Superior temporal gyrus (tissue), 1 donor: ENCODE data around the gene DNAH10.
"Not testable (repeated sequence)": the region's sequence is repeated elsewhere in the genome, so short reads cannot be mapped to it uniquely, and the experiment has no call there.

Experiments
- DNase-seq: peaks from one replicate; pipeline ENCODE4 v3.0.0-alpha.2; 2016; ENCODE audit errors: extremely low spot score

The DNAH10 gene

GRCh38 chr12:123946516-123947505 lies 184.7 kb downstream of the DNAH10 start:
- DNase-seq, result not testable (repeated sequence)

GRCh38 chr12:123947531-123947930 lies 185.4 kb downstream of the DNAH10 start:
- DNase-seq, result not testable (repeated sequence)

DNA sequence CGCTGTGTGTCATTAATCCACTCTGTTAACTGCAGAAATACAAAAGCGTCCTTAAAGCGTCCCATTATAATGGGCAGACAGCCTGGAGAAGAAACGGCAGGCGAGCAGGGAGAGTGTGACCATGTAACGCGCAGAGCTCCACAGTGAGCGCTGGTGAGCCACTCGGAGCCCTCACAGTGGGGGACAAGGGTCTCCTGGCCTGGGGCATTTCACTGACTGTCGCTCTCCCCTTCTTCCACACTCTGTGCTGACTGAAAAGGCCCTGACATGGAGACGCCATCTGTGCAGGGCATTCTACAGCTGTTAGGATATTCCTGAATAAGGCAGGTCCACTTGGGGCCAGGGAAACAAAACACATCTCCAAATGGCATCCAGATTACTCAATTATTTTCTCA lies 186.3 kb downstream of the DNAH10 start:
- DNase-seq, result peak; percentile 57

DNA sequence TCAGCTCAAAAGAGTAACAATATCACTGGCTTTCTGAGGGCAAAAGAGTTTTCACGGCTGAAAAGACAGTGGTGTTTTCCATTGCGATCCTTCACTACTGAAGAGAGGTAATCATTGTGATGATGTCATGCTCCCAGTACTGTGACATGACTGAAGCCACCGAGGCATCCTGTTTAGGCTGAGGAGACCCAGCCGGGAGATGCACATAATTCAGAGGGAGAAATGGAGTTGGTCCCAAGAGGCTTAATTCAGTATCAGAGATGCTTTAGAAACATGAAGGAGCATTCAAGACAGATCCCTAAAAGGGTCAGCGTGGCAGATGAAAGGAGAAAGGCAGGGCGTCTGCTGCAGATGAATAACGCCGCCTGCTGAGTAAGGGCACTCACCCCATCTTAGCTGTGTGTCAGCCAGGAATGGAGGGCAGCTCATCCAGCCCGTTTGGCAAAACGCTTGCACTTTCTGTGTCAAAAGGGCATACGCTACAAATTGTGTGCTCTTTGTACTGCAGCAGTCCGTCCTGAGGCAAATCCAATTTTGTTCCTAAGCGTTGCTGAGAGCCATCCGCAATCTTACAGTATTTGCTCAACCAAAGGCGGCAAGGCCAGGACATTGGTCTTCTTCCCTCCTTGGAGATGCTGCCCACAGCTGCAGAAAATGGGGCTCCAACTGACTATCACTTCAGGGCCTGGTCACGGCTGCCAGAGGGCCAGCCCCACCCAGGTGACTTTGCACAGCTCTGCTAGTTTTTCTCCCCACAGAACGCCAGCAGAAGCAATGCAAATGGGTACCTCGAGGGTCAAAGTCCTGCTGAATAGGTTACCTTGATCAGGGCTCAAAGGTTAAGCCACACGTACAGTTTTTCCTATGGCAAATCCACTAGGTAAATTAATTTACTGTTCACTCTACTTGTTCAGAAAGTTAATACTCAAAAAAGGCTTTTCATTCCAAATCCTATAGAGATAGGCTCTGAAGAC lies 187.0 kb downstream of the DNAH10 start:
- no peak for DNase-seq

DNA sequence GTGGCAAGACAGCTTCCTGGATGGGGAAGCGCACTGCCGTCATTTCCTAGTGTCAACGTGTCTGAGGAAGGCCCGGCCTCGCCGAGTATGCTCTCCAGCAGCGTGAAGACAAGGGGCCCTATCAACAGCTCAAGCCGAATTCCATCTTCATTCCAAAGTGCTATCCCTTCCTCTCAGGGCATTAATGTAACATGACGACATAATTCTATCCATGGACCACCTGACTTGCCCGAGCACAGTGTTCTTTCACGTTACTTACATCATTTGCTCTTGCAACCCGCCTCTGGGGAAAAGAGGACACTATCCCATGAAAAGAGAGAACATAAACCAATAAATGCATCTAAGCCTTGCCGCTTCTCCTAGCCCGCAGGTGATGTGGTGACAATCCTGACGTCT lies 187.7 kb downstream of the DNAH10 start:
- DNase-seq, result no peak

DNA sequence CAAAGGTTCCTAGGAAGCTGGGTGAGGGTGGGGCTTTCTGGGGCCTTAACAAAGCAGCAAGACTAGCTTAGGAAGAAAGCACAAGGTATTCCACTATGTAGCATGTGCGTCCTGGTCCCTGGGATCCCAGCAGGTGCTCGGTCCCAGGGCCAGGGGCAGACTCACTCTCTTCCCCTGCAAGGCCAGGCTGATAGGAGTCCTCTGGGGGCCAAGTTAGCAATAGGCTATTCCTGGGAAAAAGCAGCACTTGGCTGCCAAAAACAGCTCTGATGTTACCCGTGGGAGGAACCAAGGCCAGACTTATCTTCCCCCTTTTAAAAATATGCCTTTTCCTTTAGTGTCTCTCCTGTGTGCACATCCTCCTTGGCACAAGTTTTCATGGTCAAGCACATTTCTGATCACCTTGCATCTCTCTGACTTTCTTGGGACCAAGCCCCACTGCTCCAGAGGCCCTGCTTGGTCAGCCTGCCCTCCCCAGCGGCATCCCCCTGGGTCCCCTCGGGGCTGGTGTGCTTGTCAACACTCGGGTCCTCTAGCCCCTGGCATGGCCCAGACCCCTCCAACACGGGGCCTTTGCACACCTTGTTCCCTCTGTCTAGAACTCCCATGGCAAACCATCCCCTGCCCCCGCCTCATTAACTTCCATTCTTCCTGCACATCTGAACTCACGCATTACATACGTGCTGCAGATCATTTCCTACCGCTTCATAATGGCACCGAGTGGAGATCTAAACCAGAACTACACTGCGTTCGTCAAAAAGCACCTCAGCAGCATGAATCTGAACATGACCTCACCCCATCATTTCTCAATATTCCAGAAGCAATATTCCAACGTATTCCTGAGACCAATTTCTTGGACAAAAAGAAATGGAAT lies 188.6 kb downstream of the DNAH10 start:
- no peak for DNase-seq

- DNase-seq, result no peak
Measured at GRCh38 chr12:123951467-123951866, 189.4 kb downstream of the DNAH10 start.

DNA sequence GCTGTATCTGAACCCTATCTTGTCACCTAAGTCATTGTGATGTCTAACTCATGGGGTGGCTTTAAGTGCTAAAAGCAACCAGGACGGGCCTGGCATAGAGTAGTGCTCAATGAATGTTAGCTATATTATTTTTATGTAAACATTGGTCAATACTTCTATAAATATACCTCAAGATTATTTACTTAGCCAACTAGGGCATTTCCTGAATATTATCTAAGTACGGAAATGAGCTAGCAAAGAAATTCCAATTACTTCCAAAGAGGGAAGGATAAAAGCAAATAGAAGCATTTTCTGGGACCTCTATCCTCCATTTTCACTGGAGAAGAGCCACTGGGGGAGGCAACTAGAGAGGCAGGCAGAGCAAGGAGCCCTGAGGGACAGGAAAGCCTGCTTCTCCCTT lies 189.9 kb downstream of the DNAH10 start:
- DNase-seq, result no peak

GRCh38 chr12:123954647-123955350 lies 192.7 kb downstream of the DNAH10 start:
- DNase-seq, result no peak

- DNase-seq, result no peak
Measured at GRCh38 chr12:123956249-123956648, 194.1 kb downstream of the DNAH10 start.

DNA sequence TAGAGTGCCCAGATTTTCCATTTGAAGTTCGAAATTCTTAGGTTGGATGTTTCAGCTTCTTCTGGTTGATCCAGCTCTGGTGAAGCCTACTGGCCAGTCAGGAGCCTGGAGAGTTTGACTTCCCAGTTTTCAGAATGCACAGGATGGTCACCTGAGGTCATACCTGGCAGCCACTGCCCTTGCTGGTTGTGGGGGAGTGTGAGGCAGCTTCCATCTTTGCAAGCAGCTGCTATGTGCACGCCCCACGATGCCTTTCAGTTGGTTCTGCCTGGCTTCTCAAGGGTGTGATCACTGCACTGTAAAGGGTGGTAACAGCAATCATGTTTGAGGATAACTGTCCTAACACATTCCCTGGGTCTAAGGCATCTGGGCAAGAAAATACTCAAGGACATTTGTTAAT lies 195.1 kb downstream of the DNAH10 start:
- no peak for DNase-seq

- no peak for DNase-seq
Measured at GRCh38 chr12:123958462-123958861, 196.4 kb downstream of the DNAH10 start.

DNA sequence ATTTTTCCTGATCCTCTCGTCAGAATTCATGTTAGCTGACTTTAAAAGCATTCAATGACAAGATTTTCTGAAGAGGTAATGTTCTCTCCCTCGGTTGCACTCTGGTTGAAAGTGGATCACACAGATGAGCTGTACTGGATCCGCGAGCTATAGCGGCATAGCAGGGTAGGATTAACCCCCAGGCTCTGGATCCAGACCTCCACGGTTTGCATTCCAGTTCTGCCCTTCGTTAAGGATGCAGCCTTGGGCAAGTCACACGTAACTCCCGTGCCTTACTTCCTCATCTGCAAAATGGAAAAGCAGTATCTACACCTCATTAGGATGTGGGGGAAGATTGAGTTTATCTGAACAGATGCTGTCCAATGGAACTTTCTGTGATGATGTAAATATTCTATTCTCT lies 196.8 kb downstream of the DNAH10 start:
- DNase-seq, result no peak

DNA sequence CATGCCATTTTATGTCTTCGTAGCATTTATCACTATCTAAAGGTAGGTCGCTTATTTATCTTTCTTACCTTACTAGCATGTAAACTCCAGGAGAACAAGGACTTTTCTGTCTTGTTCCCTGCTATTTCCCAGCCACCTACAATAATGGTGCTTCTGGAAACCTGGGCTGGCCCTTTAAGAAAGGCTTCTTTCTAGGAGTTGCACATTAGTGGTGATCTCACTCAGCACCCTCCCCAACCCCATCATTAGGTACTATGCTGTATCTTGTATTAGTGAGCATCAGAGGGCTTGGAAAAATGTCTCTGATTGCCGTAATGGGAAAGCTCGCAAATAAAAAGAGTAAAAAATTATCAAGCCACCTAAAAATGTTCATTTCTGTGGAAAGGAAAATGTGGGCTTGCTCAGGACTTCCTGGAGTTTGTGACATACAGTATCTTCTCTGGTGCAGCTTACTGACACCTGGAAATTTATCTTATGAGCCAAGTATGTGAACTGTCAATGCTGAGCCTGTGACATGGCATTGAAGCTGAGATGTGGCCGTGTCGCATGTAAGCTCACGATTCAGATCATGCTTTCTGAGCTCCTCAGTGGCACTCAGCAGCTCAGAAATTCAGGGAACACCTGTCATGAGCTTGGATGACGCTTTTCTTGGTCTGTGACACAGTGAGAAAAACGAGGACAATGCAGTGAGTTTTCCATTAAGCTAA lies 198.1 kb downstream of the DNAH10 start:
- no peak for DNase-seq

- DNase-seq, result no peak
Measured at GRCh38 chr12:123960856-123961255, 198.8 kb downstream of the DNAH10 start.

- DNase-seq, result no peak
Measured at GRCh38 chr12:123961585-123962345, 199.7 kb downstream of the DNAH10 start.

- no peak for DNase-seq
Measured at GRCh38 chr12:123962513-123962912, 200.4 kb downstream of the DNAH10 start.

DNA sequence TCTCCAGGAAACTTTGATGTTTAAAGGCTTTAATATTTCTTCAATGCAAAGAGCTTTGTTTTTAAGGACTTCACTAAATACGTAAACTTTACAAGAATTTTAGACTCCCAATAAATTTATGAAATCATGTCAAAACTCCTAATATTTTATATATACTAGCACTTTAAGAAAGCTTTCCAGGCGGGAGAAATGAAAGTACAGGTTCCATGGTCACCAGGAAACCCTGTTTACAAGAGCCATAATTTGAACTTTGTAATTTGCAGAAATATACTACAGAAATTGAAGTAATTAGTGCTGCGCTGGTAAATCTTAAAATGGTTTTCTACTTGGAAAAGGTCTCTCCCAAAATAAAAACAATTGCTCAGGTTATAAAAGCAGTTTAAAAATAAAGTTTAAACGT lies 201.7 kb downstream of the DNAH10 start:
- DNase-seq, result no peak

DNA sequence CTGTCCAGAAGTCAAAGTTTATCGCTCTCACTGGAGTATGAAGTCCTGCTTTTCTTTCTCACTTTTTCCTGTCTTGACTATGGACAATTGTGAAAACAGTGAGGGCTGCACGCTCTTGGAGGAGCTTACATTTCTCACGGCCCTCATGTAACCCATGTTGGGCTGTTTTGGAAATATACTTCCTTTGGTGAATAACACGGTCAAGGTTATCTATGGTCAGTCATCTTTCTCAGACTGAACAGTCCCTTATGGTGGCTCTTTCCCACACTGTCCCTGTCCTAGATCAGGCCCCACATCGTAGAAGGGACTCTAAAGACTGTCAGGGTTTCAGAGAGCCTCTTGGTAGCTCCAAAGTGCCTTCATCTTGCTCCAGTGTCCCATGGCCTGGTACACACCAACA lies 203.3 kb downstream of the DNAH10 start:
- DNase-seq, result no peak
